ENCODE results near the gene CLN3.

DNA sequence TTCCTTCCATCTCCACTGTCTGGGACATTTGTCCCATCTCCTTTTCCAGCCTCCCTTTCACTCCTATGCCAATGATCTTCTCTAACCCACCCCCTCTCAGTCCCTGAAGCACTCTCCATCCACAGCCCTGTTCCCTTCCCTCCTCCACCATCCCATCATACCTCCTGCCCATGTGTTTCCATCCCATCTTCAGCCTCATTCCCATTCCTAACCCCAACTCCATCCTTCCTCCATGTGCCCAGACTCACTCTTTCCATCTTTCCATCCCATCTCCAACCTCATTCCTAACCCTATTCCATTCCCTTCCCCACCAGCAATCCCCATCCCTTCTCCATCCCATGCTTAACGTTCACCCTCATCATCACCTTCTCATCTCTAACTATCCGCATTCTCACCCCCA is 10.4 kb upstream of the CLN3 start:
- no peak for TF ChIP-seq CTCF (IDR thresholded peaks at IDR 0.05)
- TF ChIP-seq POLR2A (IDR thresholded peaks at IDR 0.05): no peak
- no peak for TF ChIP-seq EP300 (IDR thresholded peaks at IDR 0.05)
